ENCODE data around the gene CFAP47. TPM values are rescaled to one million over a fixed set of nuclear protein-coding genes. Genes with fewer than 3 reads are reported as not detected.

Gene CFAP47
- total and polyA plus RNA-seq, 2 donors (not counting 3 experiments of a cell fraction or from before 2014, with no cell fraction given), result not detected

- intact Hi-C loops (cut with micrococcal nuclease), result no loop called here
- no peak overlapping the region for H2AFZ ChIP-seq (ENCODE audit: low read depth, low read length)
- no peak overlapping the region for H3K4me3 ChIP-seq (replicated peaks in 1 of 3; ENCODE audit: insufficient read depth in 1 of 3, low read depth in 1 of 3, low read length in 3 of 3)
- no peaks in the 10 kb centered on the region for H3K4me1 ChIP-seq (ENCODE audit: control insufficient read depth, extremely low read depth, insufficient read depth, low read length)
- H4K20me1 ChIP-seq (replicated peaks; ENCODE audit: control insufficient read depth, extremely low read depth, insufficient read depth, low read length), result no peaks in the 10 kb centered on the region
- no peak overlapping the region for H3K4me2 ChIP-seq (ENCODE audit: insufficient read depth, low read length)
- H3K79me2 ChIP-seq (ENCODE audit: control insufficient read depth, insufficient read depth, low read length), result no peaks in the 10 kb centered on the region
- no peaks in the 10 kb centered on the region for H3K27me3 ChIP-seq (ENCODE audit: control insufficient read depth in 2 of 2, insufficient read depth in 2 of 2, low read length in 2 of 2)
- FAIRE-seq, result no peak
- no peak overlapping the region for H3K27ac ChIP-seq (ENCODE audit: insufficient read depth, low read depth, low read length)
- TF ChIP-seq JUN (IDR thresholded peaks at IDR 0.05; ENCODE audit: borderline replicate concordance, insufficient read depth, insufficient read length, low read depth), result no peak
- no peak for TF ChIP-seq POLR2AphosphoS5 (IDR thresholded peaks at IDR 0.05; ENCODE audit: insufficient read depth, low read depth, low read length)
- no peak for TF ChIP-seq EZH2 (IDR thresholded peaks at IDR 0.05; ENCODE audit: borderline replicate concordance, low read depth, low read length, severe bottlenecking)
- no peak for TF ChIP-seq CTCF (IDR thresholded peaks at IDR 0.05; ENCODE audit: extremely low read depth in 1 of 2, insufficient read depth in 1 of 2, low read depth in 1 of 2, low read length in 2 of 2)
- no peak for TF ChIP-seq FOS (IDR thresholded peaks at IDR 0.05; ENCODE audit: borderline replicate concordance, insufficient read depth, low read length)
- no peak for TF ChIP-seq MAX (IDR thresholded peaks at IDR 0.05; ENCODE audit: insufficient read depth, insufficient read length)
- no peak for TF ChIP-seq MYC (IDR thresholded peaks at IDR 0.05; ENCODE audit: low read depth, low read length)
- no peak for TF ChIP-seq POLR2A (IDR thresholded peaks at IDR 0.05; ENCODE audit: low read depth, low read length)
- no peak for TF ChIP-seq GATA2 (IDR thresholded peaks at IDR 0.05; ENCODE audit: insufficient read depth, insufficient read length, low read depth, low read length)
- no peak for DNase-seq (ENCODE audit: low read depth, low spot score)
- dilution Hi-C loops (cut with MboI; ENCODE audit: extremely low pct_ligation_motif_present, low sequenced_read_pairs), result no loop called here
- ChIA-PET POLR2A (no interaction called here), CTCF (no interaction called here)
- H3K9me1 ChIP-seq (replicated peaks; ENCODE audit: control insufficient read depth, extremely low read depth, insufficient read depth, low read length), result no peaks in the 10 kb centered on the region
- no TSS peak for BruUV-seq (replicated peaks)
- no peaks in the 10 kb centered on the region for H3K36me3 ChIP-seq (ENCODE audit: control insufficient read depth in 2 of 2, extremely low read depth in 1 of 2, insufficient read depth in 2 of 2, low read length in 2 of 2)
- no peaks in the 10 kb centered on the region for H3K9me3 ChIP-seq (replicated peaks; ENCODE audit: control insufficient read depth, insufficient read depth, low read length)
- no peak overlapping the region for H3K9ac ChIP-seq (replicated peaks; ENCODE audit: extremely low read depth, insufficient read depth, low read length)
Observed at GRCh38 chrX:36035550-36035949, 116.0 kb downstream of the CFAP47 start.
